Ovary (tissue), 9 donors: Measurements from ENCODE around the gene DIAPH3. TPM values are rescaled to one million over a fixed set of nuclear protein-coding genes. Genes with fewer than 3 reads are reported as not detected.

Experiments
- DNase-seq, 5 donors: peaks; one replicate each; pipeline ENCODE4 v3.0.0-alpha.2; 2019 to 2020
- H3K27ac ChIP-seq, 2 donors: fragments of 200-600 bp; one replicate each; pipeline versions ENCODE4 v1.5.1 to v1.8.0; 2019 to 2022
- H3K27me3 ChIP-seq: fragments of 200-600 bp; one replicate; pipeline ENCODE4 v1.8.0; 2022
- H3K36me3 ChIP-seq: fragments of 200-600 bp; sonication (generic); one replicate; pipeline ENCODE4 v1.5.1; 2019
- H3K4me1 ChIP-seq: one replicate; pipeline ENCODE4 v1.8.1; 2013; ENCODE audit warnings: mild to moderate bottlenecking, moderate library complexity; ENCODE audit not compliant: insufficient read depth
- H3K4me3 ChIP-seq: fragments of 200-600 bp; sonication (generic); one replicate; pipeline ENCODE4 v1.5.1; 2017
- H3K9me3 ChIP-seq, 2 donors: fragments of 200-600 bp in 1 of 2; sonication (generic) in 1 of 2; one replicate each; pipeline versions ENCODE4 v1.5.1 to v1.8.1; 2013 to 2019; ENCODE audit warnings: mild to moderate bottlenecking in 1 of 2, moderate library complexity in 1 of 2
- EP300 ChIP-seq: sonication (generic); formaldehyde crosslinking; IDR thresholded peaks from one replicate; pipeline ENCODE4 v1.6.1; 2017; ENCODE audit warnings: antibody characterized with exemption
- POLR2A ChIP-seq: fragments of 450-650 bp; IDR thresholded peaks from one replicate; pipeline ENCODE4 v1.6.1; 2017; ENCODE audit warnings: antibody characterized with exemption, mild to moderate bottlenecking, moderate library complexity
- WGBS, 3 donors: extraction: QIAGEN DNeasy Blood & Tissue Kit in 1 of 3; methylation state at CpG; one replicate each; pipeline versions ENCODE4 v1.1.5 to v1.1.7; 2013 to 2017; 5-methylcytosine and 5-hydroxymethylcytosine counted together
- intact Hi-C, 4 donors: fragments of 100-400 bp; cut with DNase I; formaldehyde crosslinking; loops; one replicate each; pipeline versions ENCODE4 v1.11.0 to v1.15.1; 2022 to 2023
- polyA plus RNA-seq, 2 donors: library from polyadenylated mRNA; stranded (reverse); fragments of 200-250 nt in 1 of 2; fragments of 350-450 nt in 1 of 2; fragmentation: Illumina TruSeq in 1 of 2; extraction: RNeasy Lipid Tissue Mini Kit (QIAGEN cat#74804) in 1 of 2; gene quantifications; one replicate each; pipeline ENCODE4 v1.2.3, GENCODE V29; 2013 to 2014
- total RNA-seq, 7 donors: library from RNA; depleted of rRNA in 2 of 7; stranded (reverse); fragments of >200 nt in 2 of 7; fragmentation: NEBNext Ultra II Directional in 3 of 7; extraction: Animal tissue kit (Norgen Biotek cat#: 25700) in 3 of 7; gene quantifications; one replicate each; pipeline versions ENCODE4 v1.1.0 to v1.2.4, GENCODE V29; 2016 to 2023
- TF ChIP-seq, protein P1 (sequence below), 3 donors: fragments of 450-650 bp in 2 of 3; fragments of 200-600 bp in 1 of 3; IDR thresholded peaks; one replicate each; pipeline versions ENCODE4 v1.5.1 to v1.8.0; 2016 to 2022; ENCODE audit warnings: antibody characterized with exemption in 3 of 3, mild to moderate bottlenecking in 1 of 3
- donor health status: DM: no; HTN: no; CAD: no; lungs with moderate emphysema.
- donor health status: DM: no; HTN: no; CAD: no.
- donor health status: Bipolar disorder and iron deficiency.
- donor health status: DM: yes; HTN: yes; CAD: no.
- donor health status: DM: no; HTN: no; CAD: no.
- donor health status: DM: yes; HTN: yes; CAD: no.

The DIAPH3 gene
- total and polyA plus RNA-seq, 9 donors: 0.13 to 2.6 (median 0.40) TPM; not detected in 1

GRCh38 chr13:60012488-60012887, 151.2 kb downstream of the DIAPH3 start:
- Histone ChIP-seq H3K9me3 (no peaks in the 10 kb centered on the region), H3K27me3 (no peaks in the 10 kb centered on the region), H3K27ac (no peak overlapping the region), H3K36me3 (no peaks in the 10 kb centered on the region), H3K4me1 (no peaks in the 10 kb centered on the region), H3K4me3 (no peak overlapping the region)
- intact Hi-C loops: no loop called here
- DNase-seq: no peak
- WGBS, 3 donors: 91 to 97% (median 93%) methylated on average over 1 of the region's 1 CpG
- TF ChIP-seq, protein P1, sequence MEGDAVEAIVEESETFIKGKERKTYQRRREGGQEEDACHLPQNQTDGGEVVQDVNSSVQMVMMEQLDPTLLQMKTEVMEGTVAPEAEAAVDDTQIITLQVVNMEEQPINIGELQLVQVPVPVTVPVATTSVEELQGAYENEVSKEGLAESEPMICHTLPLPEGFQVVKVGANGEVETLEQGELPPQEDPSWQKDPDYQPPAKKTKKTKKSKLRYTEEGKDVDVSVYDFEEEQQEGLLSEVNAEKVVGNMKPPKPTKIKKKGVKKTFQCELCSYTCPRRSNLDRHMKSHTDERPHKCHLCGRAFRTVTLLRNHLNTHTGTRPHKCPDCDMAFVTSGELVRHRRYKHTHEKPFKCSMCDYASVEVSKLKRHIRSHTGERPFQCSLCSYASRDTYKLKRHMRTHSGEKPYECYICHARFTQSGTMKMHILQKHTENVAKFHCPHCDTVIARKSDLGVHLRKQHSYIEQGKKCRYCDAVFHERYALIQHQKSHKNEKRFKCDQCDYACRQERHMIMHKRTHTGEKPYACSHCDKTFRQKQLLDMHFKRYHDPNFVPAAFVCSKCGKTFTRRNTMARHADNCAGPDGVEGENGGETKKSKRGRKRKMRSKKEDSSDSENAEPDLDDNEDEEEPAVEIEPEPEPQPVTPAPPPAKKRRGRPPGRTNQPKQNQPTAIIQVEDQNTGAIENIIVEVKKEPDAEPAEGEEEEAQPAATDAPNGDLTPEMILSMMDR (IDR thresholded peaks at IDR 0.05): no peak
- TF ChIP-seq POLR2A: no peak
- no peak for TF ChIP-seq EP300

DNA sequence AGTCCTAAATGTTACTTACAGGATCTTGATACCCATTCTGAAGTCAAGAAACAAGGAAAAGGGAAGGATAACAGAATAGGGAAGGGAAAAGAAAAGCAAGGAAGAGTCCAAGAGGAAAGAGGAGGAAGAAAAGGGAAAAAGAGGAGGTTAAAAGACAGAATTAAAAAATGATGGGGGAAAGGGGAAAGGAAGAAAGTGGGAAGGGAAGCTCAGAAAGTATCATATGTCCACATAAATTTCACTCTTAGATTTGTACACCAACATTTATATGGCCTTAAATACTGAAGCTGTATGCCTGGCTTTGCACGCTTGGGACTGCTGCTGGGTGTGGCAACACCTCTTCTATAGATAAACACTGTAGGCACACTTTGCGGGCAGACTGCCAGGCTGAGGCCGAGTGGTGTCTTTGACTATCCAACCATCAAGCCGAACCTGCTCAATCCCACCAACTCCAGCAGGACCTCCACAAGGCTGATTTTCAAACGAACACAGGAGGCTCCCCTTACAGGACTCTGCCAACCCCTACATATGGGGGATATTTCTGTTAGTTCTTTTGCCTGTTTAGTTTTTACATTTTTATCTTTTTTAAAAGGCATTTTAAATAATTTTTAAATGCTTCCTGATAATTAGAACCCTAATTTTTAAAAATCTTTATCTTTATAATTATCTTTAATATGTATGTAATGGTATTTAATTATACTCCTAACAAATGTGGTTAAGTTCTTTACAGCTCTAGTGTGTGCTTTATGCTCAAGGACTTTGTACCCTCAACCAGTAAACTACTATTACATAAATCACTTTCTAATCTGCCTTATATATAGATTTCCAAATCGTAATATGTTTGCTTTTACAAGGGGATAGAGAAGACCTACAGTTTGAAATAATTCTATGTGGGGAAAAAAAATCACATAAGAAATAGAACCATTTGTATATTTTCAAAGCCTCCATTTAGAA, 154.2 kb downstream of the DIAPH3 start:
- Histone ChIP-seq H3K36me3 (no peaks in the 10 kb centered on the region), H3K9me3 (no peaks in the 10 kb centered on the region), H3K27ac (no peak overlapping the region), H3K27me3 (no peaks in the 10 kb centered on the region), H3K4me3 (no peak overlapping the region), H3K4me1 (no peaks in the 10 kb centered on the region)
- DNase-seq: no peak
- intact Hi-C loops: no loop called here
- TF ChIP-seq EP300 (no peak), POLR2A (no peak)
- TF ChIP-seq, protein P1 (IDR thresholded peaks at IDR 0.05): no peak
- WGBS, 3 donors: 75 to 83% (median 82%) methylated on average over 6 of the region's 6 CpGs

DNA sequence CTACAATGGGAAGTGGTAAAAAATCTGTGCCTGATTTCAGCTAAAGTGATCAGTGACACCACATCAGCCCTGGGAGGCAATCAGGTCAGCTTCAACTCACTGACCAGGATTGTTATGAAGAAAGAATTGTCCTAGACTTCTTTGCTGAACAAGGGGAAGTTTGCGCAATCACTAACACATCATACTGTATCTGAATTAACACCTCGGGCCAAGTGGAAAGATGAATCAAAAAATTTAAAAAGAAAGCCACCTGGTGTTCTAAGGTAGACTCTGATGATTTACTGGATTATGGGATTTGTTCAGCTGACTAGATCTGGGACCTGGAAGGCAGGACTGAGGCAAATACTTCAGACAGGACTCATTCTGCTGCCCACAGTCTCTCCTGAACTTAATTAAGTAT, 161.8 kb downstream of the DIAPH3 start:
- no peak for DNase-seq
- TF ChIP-seq EP300 (no peak), POLR2A (no peak)
- TF ChIP-seq, protein P1 (IDR thresholded peaks at IDR 0.05): no peak
- intact Hi-C loops: no loop called here
- WGBS, 3 donors: 43 to 95% (median 93%) methylated on average over 2 of the region's 2 CpGs
- Histone ChIP-seq H3K27me3 (no peaks in the 10 kb centered on the region), H3K36me3 (no peaks in the 10 kb centered on the region), H3K9me3 (no peaks in the 10 kb centered on the region), H3K4me1 (no peaks in the 10 kb centered on the region), H3K4me3 (no peak overlapping the region), H3K27ac (no peak overlapping the region)

DNA sequence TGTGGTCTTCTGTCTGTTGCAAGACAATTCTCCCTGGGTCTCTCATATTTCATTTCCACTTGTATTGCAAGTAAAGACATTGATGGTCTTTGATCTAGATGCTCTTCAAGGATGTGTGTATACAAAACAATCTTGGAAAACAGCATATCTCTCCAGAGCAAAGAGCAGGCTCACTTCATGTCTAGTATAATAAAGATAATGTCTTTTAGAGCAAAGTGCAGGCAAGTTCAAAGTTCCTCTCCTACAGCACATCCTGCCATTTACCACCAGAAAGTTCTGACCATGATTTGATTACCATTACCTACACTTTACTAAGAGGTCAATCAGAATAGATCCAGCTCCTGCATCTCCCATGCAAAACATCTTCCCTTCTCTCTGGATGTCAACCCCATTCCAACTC, 162.8 kb downstream of the DIAPH3 start:
- Histone ChIP-seq H3K36me3 (no peaks in the 10 kb centered on the region), H3K4me3 (no peak overlapping the region), H3K27me3 (no peaks in the 10 kb centered on the region), H3K9me3 (no peaks in the 10 kb centered on the region), H3K4me1 (no peaks in the 10 kb centered on the region), H3K27ac (no peak overlapping the region)
- DNase-seq: no peak
- intact Hi-C loops: no loop called here
- TF ChIP-seq EP300: no peak
- no peak for TF ChIP-seq POLR2A
- TF ChIP-seq, protein P1 (IDR thresholded peaks at IDR 0.05): no peak
